ENCODE data around the gene MSRB3. TPM values are rescaled to one million over a fixed set of nuclear protein-coding genes. Genes with fewer than 3 reads are reported as not detected.

Gene MSRB3
- polyA plus RNA-seq, 1 donor (not counting 4 experiments of a cell fraction or from before 2014, with no cell fraction given): 12.3 TPM

DNA sequence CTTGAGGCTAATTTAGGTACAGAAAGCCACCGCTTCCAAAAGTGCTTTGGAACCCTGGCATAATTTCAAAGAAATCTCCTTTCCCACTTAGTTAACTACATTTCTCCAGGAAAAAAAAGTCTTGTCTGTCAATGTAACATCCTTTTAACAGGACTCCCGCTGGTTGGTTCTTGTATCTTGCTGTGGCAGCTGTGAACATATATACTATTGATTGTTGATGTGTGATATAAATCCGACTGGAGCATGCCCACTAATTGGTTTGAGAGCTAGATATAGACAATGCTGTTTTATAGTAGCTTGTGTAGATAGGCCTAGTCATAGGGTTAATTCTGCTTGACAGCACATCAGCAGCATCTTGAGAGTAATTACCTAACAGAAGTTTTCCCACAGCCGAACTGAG, 89.6 kb downstream of the MSRB3 start:
- no peak overlapping the region for H3K4me3 ChIP-seq (ENCODE audit: control insufficient read depth in 2 of 3, extremely low read depth in 1 of 3, insufficient read depth in 2 of 3, low read depth in 1 of 3, low read length in 3 of 3)
- H4K20me1 ChIP-seq (ENCODE audit: control insufficient read depth, extremely low read depth, insufficient read depth, low read length): no peaks in the 10 kb centered on the region
- TF ChIP-seq CTCF (optimal IDR thresholded peaks at IDR 0.05 in 1 of 3, IDR thresholded peaks at IDR 0.05 in 1 of 3, conservative IDR thresholded peaks at IDR 0.05 in 1 of 3; ENCODE audit: extremely low read depth in 1 of 3, insufficient read depth in 2 of 3, low read length in 3 of 3) (no peak), EZH2 (IDR thresholded peaks at IDR 0.05; ENCODE audit: low read length) (no peak)
- H3K36me3 ChIP-seq (ENCODE audit: control insufficient read depth in 2 of 2, extremely low read depth in 1 of 2, insufficient read depth in 2 of 2, low read length in 2 of 2): no peaks in the 10 kb centered on the region
- H3K9me1 ChIP-seq (ENCODE audit: control insufficient read depth, extremely low read depth, insufficient read depth, low read length): no peaks in the 10 kb centered on the region
- H3K9me3 ChIP-seq (ENCODE audit: control insufficient read depth, low read depth, low read length): no peaks in the 10 kb centered on the region
- no peaks in the 10 kb centered on the region for H3K79me2 ChIP-seq (ENCODE audit: control insufficient read depth, insufficient read depth, low read length)
- dilution Hi-C loops (cut with MboI; ENCODE audit: extremely low pct_ligation_motif_present, low sequenced_read_pairs): no loop called here
- no peak for FAIRE-seq
- no peaks in the 10 kb centered on the region for H3K27me3 ChIP-seq (ENCODE audit: control insufficient read depth, extremely low read depth, insufficient read depth, low read length)
- no peak overlapping the region for H2AFZ ChIP-seq (ENCODE audit: control insufficient read depth, low read length)
- H3K9ac ChIP-seq (ENCODE audit: control insufficient read depth, extremely low read depth, insufficient read depth, low read length): no peak overlapping the region
- H3K4me2 ChIP-seq (ENCODE audit: control insufficient read depth, extremely low read depth, insufficient read depth, low read depth, low read length): no peak overlapping the region
- no peak for DNase-seq (ENCODE audit: low read depth, low spot score)
- H3K27ac ChIP-seq (ENCODE audit: control insufficient read depth, insufficient read depth, low read length): no peak overlapping the region
- no peaks in the 10 kb centered on the region for H3K4me1 ChIP-seq (ENCODE audit: control insufficient read depth, extremely low read depth, insufficient read depth, low read length)

- Histone ChIP-seq H3K9me1 (ENCODE audit: control insufficient read depth, extremely low read depth, insufficient read depth, low read length) (no peaks in the 10 kb centered on the region), H3K27ac (ENCODE audit: control insufficient read depth, insufficient read depth, low read length) (no peak overlapping the region), H2AFZ (ENCODE audit: control insufficient read depth, low read length) (no peak overlapping the region), H3K79me2 (ENCODE audit: control insufficient read depth, insufficient read depth, low read length) (no peaks in the 10 kb centered on the region), H4K20me1 (ENCODE audit: control insufficient read depth, extremely low read depth, insufficient read depth, low read length) (no peaks in the 10 kb centered on the region), H3K36me3 (ENCODE audit: control insufficient read depth in 2 of 2, extremely low read depth in 1 of 2, insufficient read depth in 2 of 2, low read length in 2 of 2) (no peaks in the 10 kb centered on the region), H3K9ac (ENCODE audit: control insufficient read depth, extremely low read depth, insufficient read depth, low read length) (no peak overlapping the region), H3K4me1 (ENCODE audit: control insufficient read depth, extremely low read depth, insufficient read depth, low read length) (no peaks in the 10 kb centered on the region), H3K9me3 (ENCODE audit: control insufficient read depth, low read depth, low read length) (no peaks in the 10 kb centered on the region), H3K4me3 (ENCODE audit: control insufficient read depth in 2 of 3, extremely low read depth in 1 of 3, insufficient read depth in 2 of 3, low read depth in 1 of 3, low read length in 3 of 3) (no peak overlapping the region), H3K27me3 (ENCODE audit: control insufficient read depth, extremely low read depth, insufficient read depth, low read length) (no peaks in the 10 kb centered on the region), H3K4me2 (ENCODE audit: control insufficient read depth, extremely low read depth, insufficient read depth, low read depth, low read length) (no peak overlapping the region)
- DNase-seq (ENCODE audit: low read depth, low spot score) (no peak), FAIRE-seq (no peak)
- TF ChIP-seq EZH2 (IDR thresholded peaks at IDR 0.05; ENCODE audit: low read length): no peak
- dilution Hi-C loops (cut with MboI; ENCODE audit: extremely low pct_ligation_motif_present, low sequenced_read_pairs): no loop called here
Measured at GRCh38 chr12:65372574-65372973, 94.1 kb downstream of the MSRB3 start.

GRCh38 chr12:65384240-65384639, 105.8 kb downstream of the MSRB3 start:
- FAIRE-seq: no peak
- no peak overlapping the region for H3K9ac ChIP-seq (ENCODE audit: control insufficient read depth, extremely low read depth, insufficient read depth, low read length)

More at GRCh38 chr12:65384240-65384639, 105.8 kb downstream of the MSRB3 start:
- Histone ChIP-seq H4K20me1 (ENCODE audit: control insufficient read depth, extremely low read depth, insufficient read depth, low read length) (no peaks in the 10 kb centered on the region), H3K79me2 (ENCODE audit: control insufficient read depth, insufficient read depth, low read length) (no peaks in the 10 kb centered on the region), H3K27ac (ENCODE audit: control insufficient read depth, insufficient read depth, low read length) (no peak overlapping the region), H3K9me1 (ENCODE audit: control insufficient read depth, extremely low read depth, insufficient read depth, low read length) (no peaks in the 10 kb centered on the region), H3K4me1 (ENCODE audit: control insufficient read depth, extremely low read depth, insufficient read depth, low read length) (no peaks in the 10 kb centered on the region), H3K27me3 (ENCODE audit: control insufficient read depth, extremely low read depth, insufficient read depth, low read length) (no peaks in the 10 kb centered on the region), H3K4me3 (ENCODE audit: control insufficient read depth in 2 of 3, extremely low read depth in 1 of 3, insufficient read depth in 2 of 3, low read depth in 1 of 3, low read length in 3 of 3) (no peak overlapping the region), H3K4me2 (ENCODE audit: control insufficient read depth, extremely low read depth, insufficient read depth, low read depth, low read length) (no peak overlapping the region), H3K36me3 (ENCODE audit: control insufficient read depth in 2 of 2, extremely low read depth in 1 of 2, insufficient read depth in 2 of 2, low read length in 2 of 2) (no peaks in the 10 kb centered on the region), H2AFZ (ENCODE audit: control insufficient read depth, low read length) (no peak overlapping the region), H3K9me3 (ENCODE audit: control insufficient read depth, low read depth, low read length) (no peaks in the 10 kb centered on the region)
- TF ChIP-seq EZH2 (IDR thresholded peaks at IDR 0.05; ENCODE audit: low read length) (no peak), CTCF (optimal IDR thresholded peaks at IDR 0.05 in 1 of 3, IDR thresholded peaks at IDR 0.05 in 1 of 3, conservative IDR thresholded peaks at IDR 0.05 in 1 of 3; ENCODE audit: extremely low read depth in 1 of 3, insufficient read depth in 2 of 3, low read length in 3 of 3) (no peak)
- no peak for DNase-seq (ENCODE audit: low read depth, low spot score)
- dilution Hi-C loops (cut with MboI; ENCODE audit: extremely low pct_ligation_motif_present, low sequenced_read_pairs): no loop called here
